Left forelimb (tissue), 1 donor: Measurements from ENCODE around the gene MYBPC3.
A peak's percentile ranks its signal among the peaks of the same experiment; 100 is the strongest.
"Not testable (repeated sequence)": the region's sequence is repeated elsewhere in the genome, so short reads cannot be mapped to it uniquely, and the experiment has no call there.

Experiments
- DNase-seq: peaks from one replicate; pipeline ENCODE4 v3.0.0-alpha.2; 2018; ENCODE audit warnings: low spot score

MYBPC3 gene

GRCh38 chr11:47337229-47337924 lies 15.1 kb downstream of the MYBPC3 start:
- DNase-seq = no peak

- DNase-seq = no peak
Observed at GRCh38 chr11:47336595-47336994, 15.9 kb downstream of the MYBPC3 start.

GRCh38 chr11:47335733-47336132 lies 16.8 kb downstream of the MYBPC3 start:
- DNase-seq = no peak

- DNase-seq = not testable (repeated sequence)
Observed at GRCh38 chr11:47334699-47335411, 17.6 kb downstream of the MYBPC3 start.

GRCh38 chr11:47333886-47334443 lies 18.5 kb downstream of the MYBPC3 start:
- DNase-seq = no peak

- no peak for DNase-seq
Observed at GRCh38 chr11:47333526-47333845, 19.0 kb downstream of the MYBPC3 start.

- DNase-seq = no peak
Observed at GRCh38 chr11:47332791-47333525, 19.5 kb downstream of the MYBPC3 start.

- DNase-seq = peak; percentile 47
Observed at GRCh38 chr11:47332303-47332711, 20.2 kb downstream of the MYBPC3 start.

GRCh38 chr11:47331454-47332302 lies 20.8 kb downstream of the MYBPC3 start:
- DNase-seq = peak; percentile 53

GRCh38 chr11:47329987-47330931 lies 22.2 kb downstream of the MYBPC3 start:
- peak; percentile 57 for DNase-seq

GRCh38 chr11:47329431-47329986 lies 23.0 kb downstream of the MYBPC3 start:
- no peak for DNase-seq

GRCh38 chr11:47328449-47329390 lies 23.8 kb downstream of the MYBPC3 start:
- DNase-seq = no peak

GRCh38 chr11:47327949-47328348 lies 24.6 kb downstream of the MYBPC3 start:
- no peak for DNase-seq

GRCh38 chr11:47327025-47327424 lies 25.5 kb downstream of the MYBPC3 start:
- DNase-seq = no peak

- no peak for DNase-seq
Observed at GRCh38 chr11:47326198-47326597, 26.3 kb downstream of the MYBPC3 start.

GRCh38 chr11:47325271-47326041 lies 27.0 kb downstream of the MYBPC3 start:
- DNase-seq = peak; percentile 40

- no peak for DNase-seq
Observed at GRCh38 chr11:47324520-47324919, 28.0 kb downstream of the MYBPC3 start.

- DNase-seq = no peak
Observed at GRCh38 chr11:47318166-47318565, 34.3 kb downstream of the MYBPC3 start.
